Activated B cell treated with CpG ODN at 0.5 μM for 24 hours (primary cell): ENCODE measurements around the gene EDNRA. TPM values are rescaled to one million over a fixed set of nuclear protein-coding genes. Genes with fewer than 3 reads are reported as not detected.

Experiments used
- ATAC-seq: fragments of 200-7000 bp; cut with Tn5 transposase; one replicate; pipeline ENCODE4 v1.10.0; 2021; ENCODE audit warnings: low read depth, mild to moderate bottlenecking, moderate library complexity
- CTCF ChIA-PET: fragments of 350-600 bp; sonication (Branson Sonifier 250); formaldehyde crosslinking; loops from one replicate; lab custom pipeline; 2021; ENCODE audit warnings: antibody characterized with exemption; lab: Charles Lee
- POLR2A ChIA-PET: fragments of 350-600 bp; sonication (Branson Sonifier 250); formaldehyde crosslinking; loops from one replicate; lab custom pipeline; 2021; ENCODE audit warnings: antibody characterized with exemption; lab: Charles Lee
- DNase-seq: peaks from one replicate; pipeline ENCODE4 v3.0.0; 2022
- H3K27ac Mint-ChIP-seq: one replicate; pipeline ENCODE4 v1.8.0; 2020; ENCODE audit warnings: mixed read lengths
- H3K27me3 Mint-ChIP-seq: one replicate; pipeline ENCODE4 v1.8.0; 2021; ENCODE audit warnings: mixed read lengths
- H3K36me3 Mint-ChIP-seq: one replicate; pipeline ENCODE4 v1.8.0; 2021; ENCODE audit warnings: low read depth, mixed read lengths
- H3K4me1 Mint-ChIP-seq: one replicate; pipeline ENCODE4 v1.8.0; 2021; ENCODE audit warnings: mixed read lengths
- H3K4me3 Mint-ChIP-seq: one replicate; pipeline ENCODE4 v1.8.0; 2020; ENCODE audit warnings: mild to moderate bottlenecking, mixed read lengths
- H3K9me3 Mint-ChIP-seq: one replicate; pipeline ENCODE4 v1.8.0; 2020; ENCODE audit warnings: mixed read lengths
- intact Hi-C: fragments of 100-400 bp; cut with micrococcal nuclease; formaldehyde crosslinking; loops from one replicate; pipeline ENCODE4 v1.15.1; 2024
- total RNA-seq: library from RNA; stranded (reverse); gene quantifications from 2 replicates; pipeline ENCODE4 v1.2.3, GENCODE V29; 2022
- TF ChIP-seq, protein P1 (sequence below): fragments of 200-600 bp; IDR thresholded peaks from one replicate; pipeline ENCODE4 v1.8.0; 2022; ENCODE audit warnings: antibody characterized with exemption, mild to moderate bottlenecking

Gene EDNRA
- total RNA-seq, 1 donor from 2014 or later: not detected

- TF ChIP-seq, protein P1, sequence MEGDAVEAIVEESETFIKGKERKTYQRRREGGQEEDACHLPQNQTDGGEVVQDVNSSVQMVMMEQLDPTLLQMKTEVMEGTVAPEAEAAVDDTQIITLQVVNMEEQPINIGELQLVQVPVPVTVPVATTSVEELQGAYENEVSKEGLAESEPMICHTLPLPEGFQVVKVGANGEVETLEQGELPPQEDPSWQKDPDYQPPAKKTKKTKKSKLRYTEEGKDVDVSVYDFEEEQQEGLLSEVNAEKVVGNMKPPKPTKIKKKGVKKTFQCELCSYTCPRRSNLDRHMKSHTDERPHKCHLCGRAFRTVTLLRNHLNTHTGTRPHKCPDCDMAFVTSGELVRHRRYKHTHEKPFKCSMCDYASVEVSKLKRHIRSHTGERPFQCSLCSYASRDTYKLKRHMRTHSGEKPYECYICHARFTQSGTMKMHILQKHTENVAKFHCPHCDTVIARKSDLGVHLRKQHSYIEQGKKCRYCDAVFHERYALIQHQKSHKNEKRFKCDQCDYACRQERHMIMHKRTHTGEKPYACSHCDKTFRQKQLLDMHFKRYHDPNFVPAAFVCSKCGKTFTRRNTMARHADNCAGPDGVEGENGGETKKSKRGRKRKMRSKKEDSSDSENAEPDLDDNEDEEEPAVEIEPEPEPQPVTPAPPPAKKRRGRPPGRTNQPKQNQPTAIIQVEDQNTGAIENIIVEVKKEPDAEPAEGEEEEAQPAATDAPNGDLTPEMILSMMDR: no peak
- POLR2A ChIA-PET: no interaction called here
- DNase-seq (no peak), ATAC-seq (no peak)
- intact Hi-C loops: no loop called here
- Mint-ChIP-seq H3K27me3 (peaks cover 4% of the 10 kb centered on the region), H3K4me3 (no peak overlapping the region), H3K36me3 (no peaks in the 10 kb centered on the region), H3K4me1 (no peaks in the 10 kb centered on the region), H3K27ac (no peak overlapping the region), H3K9me3 (no peaks in the 10 kb centered on the region)
- CTCF ChIA-PET: no interaction called here
Observed at GRCh38 chr4:147570616-147571015, 89.7 kb downstream of the EDNRA start.

GRCh38 chr4:147571036-147571770, 90.3 kb downstream of the EDNRA start:
- TF ChIP-seq, protein P1: no peak
- ChIA-PET CTCF (no interaction called here), POLR2A (no interaction called here)
- Mint-ChIP-seq H3K4me3 (no peak overlapping the region), H3K27me3 (peaks cover 4% of the 10 kb centered on the region), H3K27ac (no peak overlapping the region), H3K9me3 (no peaks in the 10 kb centered on the region), H3K4me1 (no peaks in the 10 kb centered on the region), H3K36me3 (no peaks in the 10 kb centered on the region)
- ATAC-seq (no peak), DNase-seq (no peak)
- intact Hi-C loops: no loop called here

DNA sequence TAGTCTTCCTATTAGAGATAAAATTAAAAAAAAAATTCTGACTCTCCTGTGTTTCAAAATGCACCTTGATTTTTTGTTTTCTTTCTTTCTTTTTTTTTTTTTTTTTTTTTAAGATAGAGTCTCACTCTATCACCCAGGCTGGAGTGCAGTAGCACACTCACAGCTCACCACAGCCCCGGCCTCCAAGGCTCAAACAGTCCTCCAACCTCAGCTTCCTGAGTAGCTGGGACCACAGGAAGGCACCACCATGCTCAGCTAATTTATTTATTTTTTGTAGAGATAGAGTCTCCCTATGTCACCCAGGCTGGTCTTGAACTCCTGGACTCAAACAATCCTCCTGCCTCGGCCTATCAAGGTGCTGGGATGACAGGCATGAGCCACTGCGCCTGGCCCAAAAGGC, 95.2 kb downstream of the EDNRA start:
- H3K4me1 Mint-ChIP-seq: no peaks in the 10 kb centered on the region
- H3K27ac Mint-ChIP-seq: no peak overlapping the region
- H3K36me3 Mint-ChIP-seq: no peaks in the 10 kb centered on the region
- ChIA-PET POLR2A (no interaction called here), CTCF (no interaction called here)
- peaks cover 3% of the 10 kb centered on the region for H3K9me3 Mint-ChIP-seq
- intact Hi-C loops: no loop called here
- peaks cover 3% of the 10 kb centered on the region for H3K27me3 Mint-ChIP-seq
- TF ChIP-seq, protein P1: no peak
- ATAC-seq: no peak
- no peak overlapping the region for H3K4me3 Mint-ChIP-seq
- DNase-seq: no peak

GRCh38 chr4:147578051-147578476, 97.2 kb downstream of the EDNRA start:
- H3K27me3 Mint-ChIP-seq: peaks cover 6% of the 10 kb centered on the region
- ChIA-PET CTCF (no interaction called here), POLR2A (no interaction called here)
- TF ChIP-seq, protein P1: no peak
- no peaks in the 10 kb centered on the region for H3K4me1 Mint-ChIP-seq
- H3K27ac Mint-ChIP-seq: no peak overlapping the region
- DNase-seq (no peak), ATAC-seq (no peak)
- intact Hi-C loops: no loop called here
- H3K4me3 Mint-ChIP-seq: no peak overlapping the region
- H3K36me3 Mint-ChIP-seq: no peaks in the 10 kb centered on the region
- H3K9me3 Mint-ChIP-seq: peaks cover 3% of the 10 kb centered on the region

- ChIA-PET POLR2A (no interaction called here), CTCF (no interaction called here)
- DNase-seq (no peak), ATAC-seq (no peak)
- H3K36me3 Mint-ChIP-seq: no peaks in the 10 kb centered on the region
- intact Hi-C loops: no loop called here
- TF ChIP-seq, protein P1: no peak
- H3K27ac Mint-ChIP-seq: no peak overlapping the region
- H3K9me3 Mint-ChIP-seq: peaks cover 3% of the 10 kb centered on the region
- H3K27me3 Mint-ChIP-seq: peaks cover 6% of the 10 kb centered on the region
- H3K4me1 Mint-ChIP-seq: no peaks in the 10 kb centered on the region
- no peak overlapping the region for H3K4me3 Mint-ChIP-seq
Observed at GRCh38 chr4:147578593-147578992, 97.7 kb downstream of the EDNRA start.
